GM23338 (cell line): Measurements from ENCODE around the gene CLDN8. TPM values are rescaled to one million over a fixed set of nuclear protein-coding genes. Genes with fewer than 3 reads are reported as not detected.

Experiments
- ATAC-seq: fragments of 200-7000 bp; cut with Tn5 transposase; 3 replicates; pipeline ENCODE4 v1.9.1; 2020
- DNase-seq: peaks from one replicate; pipeline ENCODE4 v3.0.0-alpha.2; 2015; ENCODE audit warnings: low spot score
- H2AFZ ChIP-seq: fragments of 200-600 bp; sonication (generic); 2 replicates; pipeline ENCODE4 v1.8.0; 2016; ENCODE audit warnings: antibody characterized with exemption, mild to moderate bottlenecking, moderate library complexity
- H3F3A ChIP-seq: fragments of 200-600 bp; sonication (generic); replicated peaks from 2 replicates; pipeline ENCODE4 v1.8.0; 2017; ENCODE audit warnings: antibody characterized with exemption, mixed run types, low read depth
- H3K27ac ChIP-seq: fragments of 200-600 bp; sonication (generic); 2 replicates; pipeline ENCODE4 v1.6.1; 2016; ENCODE audit warnings: low read depth
- H3K27me3 ChIP-seq: fragments of 200-600 bp; sonication (generic); 2 replicates; pipeline ENCODE4 v1.8.0; 2016; ENCODE audit warnings: mild to moderate bottlenecking, mixed run types, moderate library complexity; ENCODE audit not compliant: insufficient read depth
- H3K36me3 ChIP-seq: fragments of 200-600 bp; sonication (generic); 2 replicates; pipeline ENCODE4 v1.8.0; 2016; ENCODE audit warnings: mild to moderate bottlenecking; ENCODE audit not compliant: insufficient read depth
- H3K4me1 ChIP-seq: fragments of 200-600 bp; sonication (generic); 2 replicates; pipeline ENCODE4 v1.8.0; 2016; ENCODE audit warnings: mild to moderate bottlenecking, moderate library complexity; ENCODE audit not compliant: insufficient read depth
- H3K4me2 ChIP-seq: fragments of 200-600 bp; sonication (generic); 2 replicates; pipeline ENCODE4 v1.7.1; 2017; ENCODE audit warnings: mixed run types
- H3K4me3 ChIP-seq: fragments of 200-600 bp; sonication (generic); 2 replicates; pipeline ENCODE4 v1.6.1; 2016; ENCODE audit warnings: mixed run types
- H3K79me2 ChIP-seq: fragments of 200-600 bp; sonication (generic); replicated peaks from 2 replicates; pipeline ENCODE4 v1.8.0; 2017; ENCODE audit warnings: mild to moderate bottlenecking; ENCODE audit not compliant: insufficient read depth
- H3K9me2 ChIP-seq: fragments of 200-600 bp; sonication (generic); 2 replicates; pipeline ENCODE4 v1.8.0; 2017; ENCODE audit not compliant: insufficient read depth
- H4K20me1 ChIP-seq: fragments of 200-600 bp; sonication (generic); replicated peaks from 2 replicates; pipeline ENCODE4 v1.8.0; 2017; ENCODE audit warnings: mild to moderate bottlenecking; ENCODE audit not compliant: insufficient read depth
- H3K27ac Mint-ChIP-seq: 2 replicates; pipeline ENCODE4 v1.8.0; 2020; ENCODE audit warnings: inconsistent platforms, mild to moderate bottlenecking, moderate library complexity, mixed read lengths
- H3K27me3 Mint-ChIP-seq: 3 replicates; pipeline ENCODE4 v1.8.0; 2022; ENCODE audit warnings: low read depth, mild to moderate bottlenecking, moderate library complexity, mixed read lengths, inconsistent platforms; ENCODE audit not compliant: insufficient read depth, poor library complexity
- H3K36me3 Mint-ChIP-seq: 3 replicates; pipeline ENCODE4 v1.8.0; 2021; ENCODE audit warnings: low read depth, mild to moderate bottlenecking, inconsistent platforms, moderate library complexity, mixed read lengths
- H3K4me1 Mint-ChIP-seq: 3 replicates; pipeline ENCODE4 v1.8.0; 2020; ENCODE audit warnings: mild to moderate bottlenecking, inconsistent platforms, mixed read lengths
- H3K4me3 Mint-ChIP-seq: 3 replicates; pipeline ENCODE4 v1.8.0; 2021; ENCODE audit warnings: moderate library complexity, mild to moderate bottlenecking, inconsistent platforms, mixed read lengths
- H3K9me3 Mint-ChIP-seq: 3 replicates; pipeline ENCODE4 v1.8.0; 2020; ENCODE audit warnings: moderate library complexity, mild to moderate bottlenecking, inconsistent platforms, mixed read lengths
- CREB1 ChIP-seq: fragments of 250-450 bp; sonication (Bioruptor Pico); IDR thresholded peaks from 2 replicates; pipeline ENCODE4 v1.5.0; 2020; ENCODE audit warnings: low read depth, mild to moderate bottlenecking, moderate library complexity
- EZH2 ChIP-seq: fragments of 200-600 bp; sonication (generic); IDR thresholded peaks from one replicate; pipeline ENCODE4 v1.8.0; 2017; ENCODE audit warnings: antibody characterized with exemption, mild to moderate bottlenecking, low read depth; ENCODE audit not compliant: unreplicated experiment
- JUNB ChIP-seq: IDR thresholded peaks from one replicate; pipeline ENCODE4 v1.6.1; 2016; ENCODE audit warnings: antibody characterized with exemption; ENCODE audit not compliant: unreplicated experiment
- NANOG ChIP-seq: IDR thresholded peaks from 2 replicates; pipeline ENCODE4 v1.6.1; 2016; ENCODE audit warnings: antibody characterized with exemption, borderline replicate concordance
- REST ChIP-seq: IDR thresholded peaks from one replicate; pipeline ENCODE4 v1.6.1; 2018; ENCODE audit warnings: antibody characterized with exemption; ENCODE audit not compliant: unreplicated experiment
- STAT1 ChIP-seq: IDR thresholded peaks from one replicate; pipeline ENCODE4 v1.6.1; 2016; ENCODE audit warnings: antibody characterized with exemption; ENCODE audit not compliant: unreplicated experiment
- ZNF331 ChIP-seq: fragments of 250-450 bp; sonication (Bioruptor Pico); IDR thresholded peaks from 2 replicates; pipeline ENCODE4 v1.5.0; 2020; ENCODE audit warnings: low read depth, mild to moderate bottlenecking, moderate library complexity
- polyA plus RNA-seq: library from polyadenylated mRNA; unstranded; fragments of >200 nt; fragmentation: Nextera tagmentation; extraction: Ambion mirVana; gene quantifications from 2 replicates; pipeline ENCODE4 v1.2.1, GENCODE V29; 2016
- total RNA-seq: library from RNA; depleted of rRNA; stranded (reverse); fragments of >200 nt; shearing (Covaris generic); gene quantifications from 2 replicates; pipeline ENCODE4 v1.2.3, GENCODE V29; 2014
- TF ChIP-seq, protein P1 (sequence below), 2 experiments: fragments of 200-600 bp in 1 of 2; sonication (generic) in 1 of 2; conservative IDR thresholded peaks; 2 replicates each; pipeline versions ENCODE4 v1.5.1 to v1.6.1; 2016 to 2017; ENCODE audit warnings: antibody characterized with exemption in 2 of 2, low read depth in 2 of 2, mild to moderate bottlenecking in 2 of 2, moderate library complexity in 1 of 2
- TF ChIP-seq, protein P2 (sequence below): IDR thresholded peaks from 2 replicates; pipeline ENCODE4 v1.6.1; 2016; ENCODE audit warnings: antibody characterized with exemption

CLDN8 gene
- total and polyA plus RNA-seq, 2 experiments from 2014 or later: not detected

DNA sequence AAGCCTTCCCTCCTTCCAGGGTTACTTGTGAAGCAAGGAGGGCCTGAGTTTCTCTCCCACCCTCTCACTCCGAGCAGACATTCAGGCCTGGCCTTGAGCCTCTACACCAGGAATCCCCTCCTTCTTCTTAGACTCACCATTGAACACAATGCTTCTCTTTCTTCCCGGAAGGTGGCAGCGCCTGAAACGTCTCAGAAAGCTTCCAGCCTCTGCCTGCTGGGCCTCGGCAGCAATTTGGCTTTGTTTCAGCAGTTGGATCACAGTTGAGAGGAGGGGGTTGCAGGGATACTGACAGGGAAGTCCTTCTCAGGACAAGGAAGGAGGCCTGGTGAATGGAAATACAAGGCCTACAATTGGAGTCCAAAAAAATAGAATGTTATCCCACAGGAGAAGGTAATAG, 6.3 kb downstream of the CLDN8 start:
- Histone ChIP-seq H3K36me3 (no peaks in the 10 kb centered on the region), H3K9me2 (no peaks in the 10 kb centered on the region), H3K4me3 (no peak overlapping the region), H2AFZ (0 out of 2 replicates have a peak overlapping the region, but pooled peaks have one; percentile 14), H3K27me3 (no peaks in the 10 kb centered on the region), H3K27ac (no peak overlapping the region), H3K4me1 (peaks cover 3% of the 10 kb centered on the region; the same call in 1 of the 2 replicates), H4K20me1 (no peaks in the 10 kb centered on the region), H3F3A (no peaks in the 10 kb centered on the region), H3K79me2 (no peaks in the 10 kb centered on the region), H3K4me2 (no peak overlapping the region)
- Mint-ChIP-seq H3K9me3 (no peaks in the 10 kb centered on the region), H3K4me3 (no peak overlapping the region), H3K27me3 (peaks cover 4% of the 10 kb centered on the region), H3K27ac (0 out of 2 replicates have a peak overlapping the region, but pooled peaks have one; percentile 12), H3K36me3 (no peaks in the 10 kb centered on the region), H3K4me1 (peaks cover 10% of the 10 kb centered on the region)
- no peak for TF ChIP-seq EZH2
- TF ChIP-seq, protein P1, sequence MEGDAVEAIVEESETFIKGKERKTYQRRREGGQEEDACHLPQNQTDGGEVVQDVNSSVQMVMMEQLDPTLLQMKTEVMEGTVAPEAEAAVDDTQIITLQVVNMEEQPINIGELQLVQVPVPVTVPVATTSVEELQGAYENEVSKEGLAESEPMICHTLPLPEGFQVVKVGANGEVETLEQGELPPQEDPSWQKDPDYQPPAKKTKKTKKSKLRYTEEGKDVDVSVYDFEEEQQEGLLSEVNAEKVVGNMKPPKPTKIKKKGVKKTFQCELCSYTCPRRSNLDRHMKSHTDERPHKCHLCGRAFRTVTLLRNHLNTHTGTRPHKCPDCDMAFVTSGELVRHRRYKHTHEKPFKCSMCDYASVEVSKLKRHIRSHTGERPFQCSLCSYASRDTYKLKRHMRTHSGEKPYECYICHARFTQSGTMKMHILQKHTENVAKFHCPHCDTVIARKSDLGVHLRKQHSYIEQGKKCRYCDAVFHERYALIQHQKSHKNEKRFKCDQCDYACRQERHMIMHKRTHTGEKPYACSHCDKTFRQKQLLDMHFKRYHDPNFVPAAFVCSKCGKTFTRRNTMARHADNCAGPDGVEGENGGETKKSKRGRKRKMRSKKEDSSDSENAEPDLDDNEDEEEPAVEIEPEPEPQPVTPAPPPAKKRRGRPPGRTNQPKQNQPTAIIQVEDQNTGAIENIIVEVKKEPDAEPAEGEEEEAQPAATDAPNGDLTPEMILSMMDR (conservative IDR thresholded peaks at IDR 0.05; ENCODE audit: low read depth in 2 of 2): peak in 1 of 2 experiments; percentile 17; a peak in 1 of 4 replicates
- DNase-seq (peak; percentile 24), ATAC-seq (peak; percentile 38; the same call in 2 of the 3 replicates)

DNA sequence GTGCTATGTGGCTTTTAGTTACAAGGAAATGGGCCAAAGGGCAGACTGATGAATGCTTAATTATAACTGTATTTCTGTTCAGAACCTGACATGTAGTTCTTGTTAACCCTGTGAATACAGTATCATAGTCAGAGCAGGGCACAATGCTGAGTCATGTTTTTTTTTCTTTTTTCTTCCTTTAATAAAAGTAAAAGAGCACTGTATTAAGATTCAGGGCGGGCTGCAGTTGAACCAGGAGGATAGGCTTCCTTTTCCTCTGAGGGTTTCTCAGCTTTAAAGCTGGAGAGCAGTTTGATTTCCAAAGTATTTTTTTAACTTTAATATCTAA, 8.7 kb downstream of the CLDN8 start:
- DNase-seq: no peak
- H3K27ac Mint-ChIP-seq: peak overlapping the region; percentile 34
- TF ChIP-seq, protein P2, sequence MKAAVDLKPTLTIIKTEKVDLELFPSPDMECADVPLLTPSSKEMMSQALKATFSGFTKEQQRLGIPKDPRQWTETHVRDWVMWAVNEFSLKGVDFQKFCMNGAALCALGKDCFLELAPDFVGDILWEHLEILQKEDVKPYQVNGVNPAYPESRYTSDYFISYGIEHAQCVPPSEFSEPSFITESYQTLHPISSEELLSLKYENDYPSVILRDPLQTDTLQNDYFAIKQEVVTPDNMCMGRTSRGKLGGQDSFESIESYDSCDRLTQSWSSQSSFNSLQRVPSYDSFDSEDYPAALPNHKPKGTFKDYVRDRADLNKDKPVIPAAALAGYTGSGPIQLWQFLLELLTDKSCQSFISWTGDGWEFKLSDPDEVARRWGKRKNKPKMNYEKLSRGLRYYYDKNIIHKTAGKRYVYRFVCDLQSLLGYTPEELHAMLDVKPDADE: no peak
- TF ChIP-seq JUNB (no peak), EZH2 (no peak), NANOG (no peak), STAT1 (no peak), REST (no peak), ZNF331 (CRISPR knock-in tag) (no peak), CREB1 (CRISPR knock-in tag) (no peak)
- TF ChIP-seq, protein P1 (conservative IDR thresholded peaks at IDR 0.05; ENCODE audit: low read depth in 2 of 2): no peak

More for the DNA sequence above, 8.7 kb downstream of the CLDN8 start:
- no peak overlapping the region for H3K27ac ChIP-seq
- no peaks in the 10 kb centered on the region for H4K20me1 ChIP-seq
- Mint-ChIP-seq H3K27me3 (peaks cover 4% of the 10 kb centered on the region), H3K4me3 (no peak overlapping the region), H3K9me3 (no peaks in the 10 kb centered on the region), H3K4me1 (peaks cover 10% of the 10 kb centered on the region), H3K36me3 (no peaks in the 10 kb centered on the region)
- no peaks in the 10 kb centered on the region for H3K27me3 ChIP-seq
- no peak for ATAC-seq
- H3K4me3 ChIP-seq: no peak overlapping the region
- no peaks in the 10 kb centered on the region for H3F3A ChIP-seq
- H3K79me2 ChIP-seq: no peaks in the 10 kb centered on the region
- H2AFZ ChIP-seq: peak overlapping the region; percentile 67
- H3K4me2 ChIP-seq: no peak overlapping the region
- H3K36me3 ChIP-seq: no peaks in the 10 kb centered on the region
- no peaks in the 10 kb centered on the region for H3K9me2 ChIP-seq
- peaks cover 3% of the 10 kb centered on the region; the same call in 1 of the 2 replicates for H3K4me1 ChIP-seq
